IMR-90 (cell line): ENCODE measurements around the gene CLK3. TPM values are rescaled to one million over a fixed set of nuclear protein-coding genes. Genes with fewer than 3 reads are reported as not detected.

ENCODE experiments used
- ATAC-seq: fragments of 200-7000 bp; cut with Tn5 transposase; 2 replicates; pipeline ENCODE4 v1.9.1; 2020; ENCODE audit warnings: low read depth, mild to moderate bottlenecking, moderate library complexity
- BruUV-seq: library from RNA; stranded (reverse); fragments of 400-500 nt; replicated peaks from 2 replicates; lab custom pipeline; 2021; lab: Mats Ljungman, UMichigan
- CTCF ChIA-PET: fragments of 300-600 bp; formaldehyde crosslinking; extraction: SDS; loops from one replicate; lab custom pipeline; 2021; ENCODE audit warnings: antibody characterized with exemption; lab: Yijun Ruan, JAX
- POLR2A ChIA-PET: fragments of 300-600 bp; sonication (Branson Sonifier 250); formaldehyde crosslinking; loops from one replicate; lab custom pipeline; 2022; ENCODE audit warnings: antibody characterized with exemption; ENCODE audit not compliant: unreplicated experiment; lab: Charles Lee
- DNase-seq: peaks from one replicate; pipeline ENCODE4 v3.0.0; 2013
- H2AFZ ChIP-seq: replicated peaks from 2 replicates; pipeline ENCODE3; 2013; ENCODE audit warnings: low read length, mild to moderate bottlenecking; ENCODE audit not compliant: poor library complexity
- H2AK5ac ChIP-seq: 2 replicates; pipeline ENCODE4 v1.6.1; 2013; ENCODE audit warnings: low read depth, low read length, inconsistent platforms
- H2AK9ac ChIP-seq: replicated peaks from 2 replicates; pipeline ENCODE3; 2013; ENCODE audit warnings: mild to moderate bottlenecking, low read depth, low read length, moderate library complexity; ENCODE audit not compliant: poor library complexity
- H2BK120ac ChIP-seq: 2 replicates; pipeline ENCODE4 v1.6.1; 2013; ENCODE audit warnings: low read depth, low read length, inconsistent platforms
- H2BK15ac ChIP-seq: 3 replicates; pipeline ENCODE4 v1.6.1; 2013; ENCODE audit warnings: low read depth, low read length, inconsistent platforms
- H2BK20ac ChIP-seq: 2 replicates; pipeline ENCODE4 v1.6.1; 2013; ENCODE audit warnings: low read depth, mild to moderate bottlenecking, inconsistent platforms, low read length, moderate library complexity
- H2BK5ac ChIP-seq: 2 replicates; pipeline ENCODE4 v1.6.1; 2013; ENCODE audit warnings: mild to moderate bottlenecking, low read depth, low read length, inconsistent platforms; ENCODE audit not compliant: poor library complexity, severe bottlenecking
- H3K14ac ChIP-seq: replicated peaks from 2 replicates; pipeline ENCODE4 v1.6.1; 2013; ENCODE audit warnings: low read depth, low read length, inconsistent platforms
- H3K18ac ChIP-seq: 2 replicates; pipeline ENCODE4 v1.6.1; 2013; ENCODE audit warnings: low read depth, low read length, control low read depth
- H3K23ac ChIP-seq: 2 replicates; pipeline ENCODE4 v1.6.1; 2013; ENCODE audit warnings: low read depth, low read length, inconsistent platforms
- H3K27ac ChIP-seq: 2 replicates; pipeline ENCODE4 v1.5.1; 2013; ENCODE audit warnings: mild to moderate bottlenecking, control low read depth, low read length; ENCODE audit not compliant: insufficient read depth
- H3K27me3 ChIP-seq: 2 replicates; pipeline ENCODE4 v1.6.1; 2013; ENCODE audit warnings: low read length; ENCODE audit not compliant: control insufficient read depth, insufficient read depth
- H3K36me3 ChIP-seq: 2 replicates; pipeline ENCODE4 v1.6.1; 2013; ENCODE audit warnings: low read length, mixed read lengths; ENCODE audit not compliant: control insufficient read depth, insufficient read depth
- H3K4ac ChIP-seq: 2 replicates; pipeline ENCODE4 v1.6.1; 2013; ENCODE audit warnings: low read depth, low read length, inconsistent platforms
- H3K4me1 ChIP-seq: 2 replicates; pipeline ENCODE4 v1.6.1; 2013; ENCODE audit warnings: low read length, mixed read lengths; ENCODE audit not compliant: control insufficient read depth, insufficient read depth
- H3K4me2 ChIP-seq: 2 replicates; pipeline ENCODE4 v1.6.1; 2013; ENCODE audit warnings: low read depth, mild to moderate bottlenecking, control low read depth, low read length, moderate library complexity
- H3K4me3 ChIP-seq: 2 replicates; pipeline ENCODE4 v1.5.1; 2013; ENCODE audit warnings: low read depth, mild to moderate bottlenecking, control low read depth, low read length, moderate library complexity; ENCODE audit not compliant: insufficient read depth
- H3K56ac ChIP-seq: 2 replicates; pipeline ENCODE4 v1.6.1; 2013; ENCODE audit warnings: low read length, inconsistent platforms; ENCODE audit not compliant: insufficient read depth; ENCODE audit errors: extremely low read depth
- H3K79me1 ChIP-seq, 2 experiments: 2 replicates each; pipeline ENCODE4 v1.6.1; 2013; ENCODE audit warnings: low read length in 2 of 2, inconsistent platforms in 1 of 2, low read depth in 1 of 2
- H3K9ac ChIP-seq: 2 replicates; pipeline ENCODE4 v1.6.1; 2013; ENCODE audit warnings: low read depth, low read length, control low read depth
- H3K9me1 ChIP-seq: 2 replicates; pipeline ENCODE4 v1.6.1; 2013; ENCODE audit warnings: low read length, inconsistent platforms; ENCODE audit not compliant: insufficient read depth
- H3K9me3 ChIP-seq: 2 replicates; pipeline ENCODE4 v1.6.1; 2013; ENCODE audit warnings: low read length; ENCODE audit not compliant: control insufficient read depth, insufficient read depth
- H4K20me1 ChIP-seq: 2 replicates; pipeline ENCODE4 v1.6.1; 2013; ENCODE audit warnings: low read length, inconsistent platforms; ENCODE audit not compliant: insufficient read depth
- H4K5ac ChIP-seq: 2 replicates; pipeline ENCODE4 v1.6.1; 2013; ENCODE audit warnings: mild to moderate bottlenecking, low read depth, low read length, control low read depth
- H4K8ac ChIP-seq, 2 experiments: 2 replicates each; pipeline ENCODE4 v1.6.1; 2013; ENCODE audit warnings: low read depth in 2 of 2, low read length in 2 of 2, control low read depth in 1 of 2, inconsistent platforms in 1 of 2
- H4K91ac ChIP-seq: 2 replicates; pipeline ENCODE4 v1.6.1; 2013; ENCODE audit warnings: low read depth, low read length, inconsistent platforms; ENCODE audit not compliant: insufficient read depth
- BHLHE40 ChIP-seq: fragments of 150-350 bp; IDR thresholded peaks from 2 replicates; pipeline ENCODE4 v1.6.1; 2016; ENCODE audit warnings: mild to moderate bottlenecking, low read depth, low read length
- CHD1 ChIP-seq: IDR thresholded peaks from 2 replicates; pipeline ENCODE4 v1.6.1; 2012; ENCODE audit warnings: low read depth, low read length, improper control_type of control experiment
- FOS ChIP-seq: fragments of 150-350 bp; IDR thresholded peaks from 2 replicates; pipeline ENCODE4 v1.6.1; 2016; ENCODE audit warnings: low read depth, low read length
- POLR2A ChIP-seq: IDR thresholded peaks from 2 replicates; pipeline ENCODE4 v1.6.1; 2012; ENCODE audit warnings: mild to moderate bottlenecking, low read depth, low read length
- RCOR1 ChIP-seq: IDR thresholded peaks from 2 replicates; pipeline ENCODE4 v1.6.1; 2012; ENCODE audit warnings: mild to moderate bottlenecking, low read length, improper control_type of control experiment; ENCODE audit not compliant: insufficient replicate concordance
- WGBS, 2 experiments: methylation state at CpG; one replicate each; pipeline versions ENCODE4 v1.1.5 to v1.1.7; 2013; ENCODE audit warnings: missing lambda C conversion rate in 2 of 2; ENCODE audit not compliant: insufficient read length in 1 of 2; ENCODE audit errors: extremely low coverage in 2 of 2; 5-methylcytosine and 5-hydroxymethylcytosine counted together
- dilution Hi-C: fragments of 300-500 bp; cut with HindIII; formaldehyde crosslinking; loops from one replicate; pipeline ENCODE4 v1.14.3; 2018; ENCODE audit warnings: low sequenced_read_pairs; ENCODE audit not compliant: unreplicated experiment
- in situ Hi-C: fragments of 300-500 bp; cut with MboI; formaldehyde crosslinking; loops from 3 replicates; pipeline ENCODE4 v1.14.3; 2019; ENCODE audit warnings: low sequenced_read_pairs, inconsistent platforms, mixed read lengths
- intact Hi-C: fragments of 100-400 bp; cut with micrococcal nuclease; formaldehyde crosslinking; loops from 2 replicates; pipeline ENCODE4 v1.10.0; 2022
- polyA plus RNA-seq, 3 experiments: library from polyadenylated mRNA; depleted of rRNA; stranded (reverse); fragments of >200 nt; gene quantifications; 2 replicates each; pipeline ENCODE4 v1.2.3, GENCODE V29; 2012; ENCODE audit warnings: low replicate concordance in 1 of 3
- total RNA-seq: library from RNA; depleted of rRNA; stranded (reverse); fragments of >200 nt; gene quantifications from 2 replicates; pipeline ENCODE4 v1.2.3, GENCODE V29; 2012

The CLK3 gene
- total and polyA plus RNA-seq, 2 of the 4 experiments (the other 2 are of a cell fraction): 84.7 to 117 TPM

GRCh38 chr15:74579001-74579400 is 36.6 kb upstream of the CLK3 start:
- no TSS peak for BruUV-seq
- no peak overlapping the region for H2AFZ ChIP-seq
- no peak overlapping the region for H2BK5ac ChIP-seq
- no peak overlapping the region for H4K5ac ChIP-seq
- H2BK20ac ChIP-seq: no peak overlapping the region
- H3K36me3 ChIP-seq: peaks cover 20% of the 10 kb centered on the region
- H3K9me1 ChIP-seq: 0 out of 2 replicates have a peak, but pooled peaks cover 2% of the 10 kb centered on the region
- H3K18ac ChIP-seq: no peak overlapping the region
- ATAC-seq (no peak), DNase-seq (no peak)
- POLR2A ChIA-PET: no interaction called here
- no peaks in the 10 kb centered on the region; the same call in 1 of the 2 replicates for H4K20me1 ChIP-seq
- H3K9me3 ChIP-seq: no peaks in the 10 kb centered on the region
- H3K4me3 ChIP-seq: no peak overlapping the region
- no peak overlapping the region for H3K56ac ChIP-seq
- in situ Hi-C loops: no loop called here
- no peaks in the 10 kb centered on the region; the same call in 1 of the 2 replicates for H3K4me1 ChIP-seq
- H3K27ac ChIP-seq: no peak overlapping the region
- no peak overlapping the region for H3K23ac ChIP-seq
- no peak overlapping the region for H4K8ac ChIP-seq
- no peak overlapping the region for H2BK15ac ChIP-seq
- no peak overlapping the region for H3K4ac ChIP-seq
- no peak overlapping the region for H2AK5ac ChIP-seq
- H3K79me1 ChIP-seq: peaks cover 3 to 15% of the 10 kb centered on the region in 2 experiments; a peak in 3 of 4 replicates
- H2AK9ac ChIP-seq: no peak overlapping the region
- 93% methylated on average over 3 of the region's 9 CpGs; no CpG with 5 or more reads in 1 of the 2 experiments for WGBS, 2 experiments
- TF ChIP-seq FOS: no peak
- TF ChIP-seq CHD1: no peak
- no peak for TF ChIP-seq POLR2A
- no peak for TF ChIP-seq RCOR1
- no peak for TF ChIP-seq BHLHE40
- intact Hi-C loops: no loop called here
- no peak overlapping the region for H2BK120ac ChIP-seq
- no peak overlapping the region for H3K4me2 ChIP-seq
- dilution Hi-C loops: no loop called here
- H3K27me3 ChIP-seq: no peaks in the 10 kb centered on the region
- H3K14ac ChIP-seq: no peak overlapping the region
- no peak overlapping the region for H4K91ac ChIP-seq
- CTCF ChIA-PET: interaction anchor here (0.6 kb wide), 1 partner anchor 28 kb away, joined by 3 read pairs; no protein-coding TSS in a partner anchor
- H3K9ac ChIP-seq: no peak overlapping the region
